ENCODE data around the gene ATP11B. TPM values are rescaled to one million over a fixed set of nuclear protein-coding genes. Genes with fewer than 3 reads are reported as not detected.

The ATP11B gene
- total RNA-seq, 1 experiment from 2014 or later: 48.8 TPM

DNA sequence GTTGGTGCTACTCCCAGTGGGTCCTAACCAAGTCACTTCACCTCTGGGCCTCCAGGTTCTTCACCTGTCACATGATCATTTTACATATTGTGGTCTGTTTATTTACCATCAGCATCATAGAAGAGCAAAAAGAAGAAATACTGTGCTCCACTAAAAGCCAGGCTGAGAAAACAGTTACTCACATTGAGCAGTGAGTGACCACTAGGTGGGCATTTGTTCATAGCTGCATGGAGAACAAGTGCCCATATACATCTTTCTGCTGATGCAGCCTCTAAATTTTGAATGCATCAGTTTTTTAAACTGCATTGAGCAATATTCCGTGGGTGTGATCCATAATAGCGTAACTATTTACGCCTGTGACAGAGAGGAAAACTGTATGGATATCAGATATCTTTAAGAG lies 110.9 kb downstream of the ATP11B start:
- Histone ChIP-seq H3K4me1 (ENCODE audit: insufficient read depth, low read length) (no peaks in the 10 kb centered on the region), H3F3A (ENCODE audit: low read length, unreplicated experiment) (no peaks in the 10 kb centered on the region), H2AFZ (ENCODE audit: low read length) (no peak overlapping the region), H4K20me1 (ENCODE audit: low read length) (no peaks in the 10 kb centered on the region), H3K9me2 (replicated peaks; ENCODE audit: low read length) (no peaks in the 10 kb centered on the region), H3K27ac (ENCODE audit: low read length) (no peak overlapping the region), H3K4me2 (ENCODE audit: low read length) (no peak overlapping the region), H3K4me3 (ENCODE audit: low read length) (no peak overlapping the region), H3K79me2 (ENCODE audit: low read length) (no peaks in the 10 kb centered on the region), H3K27me3 (ENCODE audit: low read length) (no peaks in the 10 kb centered on the region), H3K9me3 (ENCODE audit: low read length) (no peaks in the 10 kb centered on the region), H3K36me3 (ENCODE audit: low read depth, low read length) (peaks cover 2% of the 10 kb centered on the region; the same call in 1 of the 2 replicates), H3K9ac (ENCODE audit: low read length) (no peak overlapping the region)
- ChIA-PET POLR2A (ENCODE audit: unreplicated experiment) (no interaction called here), CTCF (interaction anchor here (0.6 kb wide), 1 partner anchor 191 kb away, joined by 4 read pairs; no protein-coding TSS in a partner anchor)
- BruUV-seq (replicated peaks): no TSS peak
- no peak for TF ChIP-seq EZH2 (IDR thresholded peaks at IDR 0.05; ENCODE audit: low read length, unreplicated experiment)
- TF ChIP-seq, protein P1, sequence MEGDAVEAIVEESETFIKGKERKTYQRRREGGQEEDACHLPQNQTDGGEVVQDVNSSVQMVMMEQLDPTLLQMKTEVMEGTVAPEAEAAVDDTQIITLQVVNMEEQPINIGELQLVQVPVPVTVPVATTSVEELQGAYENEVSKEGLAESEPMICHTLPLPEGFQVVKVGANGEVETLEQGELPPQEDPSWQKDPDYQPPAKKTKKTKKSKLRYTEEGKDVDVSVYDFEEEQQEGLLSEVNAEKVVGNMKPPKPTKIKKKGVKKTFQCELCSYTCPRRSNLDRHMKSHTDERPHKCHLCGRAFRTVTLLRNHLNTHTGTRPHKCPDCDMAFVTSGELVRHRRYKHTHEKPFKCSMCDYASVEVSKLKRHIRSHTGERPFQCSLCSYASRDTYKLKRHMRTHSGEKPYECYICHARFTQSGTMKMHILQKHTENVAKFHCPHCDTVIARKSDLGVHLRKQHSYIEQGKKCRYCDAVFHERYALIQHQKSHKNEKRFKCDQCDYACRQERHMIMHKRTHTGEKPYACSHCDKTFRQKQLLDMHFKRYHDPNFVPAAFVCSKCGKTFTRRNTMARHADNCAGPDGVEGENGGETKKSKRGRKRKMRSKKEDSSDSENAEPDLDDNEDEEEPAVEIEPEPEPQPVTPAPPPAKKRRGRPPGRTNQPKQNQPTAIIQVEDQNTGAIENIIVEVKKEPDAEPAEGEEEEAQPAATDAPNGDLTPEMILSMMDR (conservative IDR thresholded peaks at IDR 0.05; ENCODE audit: low read depth, low read length): peak; percentile 39
- ATAC-seq (peak; percentile 58; the same call in 1 of the 2 replicates), DNase-seq (no peak)
- intact Hi-C loops (cut with micrococcal nuclease): no loop called here

DNA sequence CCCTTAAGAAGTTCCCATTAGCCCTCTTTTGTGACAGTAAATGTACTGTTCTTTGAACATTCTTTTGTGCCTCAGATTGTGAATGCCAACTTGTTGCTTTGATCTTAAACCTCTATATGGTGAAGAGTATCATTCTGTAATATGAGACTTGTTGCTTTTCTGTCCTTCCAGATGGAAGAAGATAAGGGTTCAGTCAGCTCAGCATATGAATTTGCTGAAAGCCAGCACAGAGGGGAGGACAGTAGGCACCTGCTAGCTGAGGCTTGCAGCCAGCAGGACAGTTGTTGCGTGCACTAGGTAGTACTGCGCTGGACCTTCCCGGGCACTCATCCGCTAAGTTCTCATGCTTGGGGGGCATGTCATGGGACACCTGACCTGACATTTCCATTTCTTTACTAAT lies 112.3 kb downstream of the ATP11B start:
- no peak for TF ChIP-seq EZH2phosphoT487 (IDR thresholded peaks at IDR 0.05; ENCODE audit: borderline replicate concordance, low read length)
- TF ChIP-seq, protein P1 (conservative IDR thresholded peaks at IDR 0.05; ENCODE audit: low read depth, low read length): no peak
- TF ChIP-seq EZH2 (IDR thresholded peaks at IDR 0.05; ENCODE audit: low read length, unreplicated experiment): no peak
- ChIA-PET CTCF (no interaction called here), POLR2A (ENCODE audit: unreplicated experiment) (no interaction called here)
- H3K9ac ChIP-seq (ENCODE audit: low read length): no peak overlapping the region
- H2AFZ ChIP-seq (ENCODE audit: low read length): no peak overlapping the region
- ATAC-seq: no peak
- H3K9me2 ChIP-seq (replicated peaks; ENCODE audit: low read length): no peaks in the 10 kb centered on the region
- no peak overlapping the region for H3K4me3 ChIP-seq (ENCODE audit: low read length)
- H4K20me1 ChIP-seq (ENCODE audit: low read length): no peaks in the 10 kb centered on the region
- no peaks in the 10 kb centered on the region for H3K27me3 ChIP-seq (ENCODE audit: low read length)
- DNase-seq: no peak
- H3K36me3 ChIP-seq (ENCODE audit: low read depth, low read length): peaks cover 2% of the 10 kb centered on the region; the same call in 1 of the 2 replicates
- H3K27ac ChIP-seq (ENCODE audit: low read length): no peak overlapping the region
- intact Hi-C loops (cut with micrococcal nuclease): loop anchor here (5.0 kb wide), 3 partner anchors 62 to 277 kb away; no protein-coding TSS in a partner anchor
- no peaks in the 10 kb centered on the region for H3K79me2 ChIP-seq (ENCODE audit: low read length)
- H3F3A ChIP-seq (ENCODE audit: low read length, unreplicated experiment): no peaks in the 10 kb centered on the region
- BruUV-seq (replicated peaks): no TSS peak
- no peaks in the 10 kb centered on the region for H3K4me1 ChIP-seq (ENCODE audit: insufficient read depth, low read length)
- H3K4me2 ChIP-seq (ENCODE audit: low read length): no peak overlapping the region
- H3K9me3 ChIP-seq (ENCODE audit: low read length): no peaks in the 10 kb centered on the region

DNA sequence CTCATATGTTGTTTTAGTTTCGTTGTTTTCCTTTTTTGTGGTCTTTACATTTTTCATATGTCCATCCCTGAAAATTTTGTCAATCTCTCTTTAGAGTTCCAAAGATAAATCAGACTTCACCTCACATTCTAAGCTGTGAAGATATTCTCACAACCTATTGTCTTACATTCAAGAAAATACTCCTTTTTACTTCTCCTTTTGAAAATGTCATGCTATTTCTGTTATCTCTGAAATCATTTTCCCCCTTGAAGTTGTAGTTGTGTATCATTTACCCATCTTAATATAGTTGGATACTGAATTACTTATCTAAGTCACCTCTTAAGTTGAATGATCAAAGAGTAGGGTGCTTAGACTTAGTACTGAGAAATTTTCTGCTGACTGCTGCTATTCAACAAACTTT lies 112.7 kb downstream of the ATP11B start:
- Histone ChIP-seq H3K36me3 (ENCODE audit: low read depth, low read length) (peaks cover 2% of the 10 kb centered on the region; the same call in 1 of the 2 replicates), H2AFZ (ENCODE audit: low read length) (no peak overlapping the region), H3K9me3 (ENCODE audit: low read length) (no peaks in the 10 kb centered on the region), H3K9ac (ENCODE audit: low read length) (no peak overlapping the region), H3K4me3 (ENCODE audit: low read length) (no peak overlapping the region), H3K4me1 (ENCODE audit: insufficient read depth, low read length) (no peaks in the 10 kb centered on the region), H3K79me2 (ENCODE audit: low read length) (no peaks in the 10 kb centered on the region), H3K4me2 (ENCODE audit: low read length) (no peak overlapping the region), H3K27me3 (ENCODE audit: low read length) (no peaks in the 10 kb centered on the region), H3K9me2 (replicated peaks; ENCODE audit: low read length) (no peaks in the 10 kb centered on the region), H3F3A (ENCODE audit: low read length, unreplicated experiment) (no peaks in the 10 kb centered on the region), H4K20me1 (ENCODE audit: low read length) (no peaks in the 10 kb centered on the region), H3K27ac (ENCODE audit: low read length) (no peak overlapping the region)
- TF ChIP-seq EZH2phosphoT487 (IDR thresholded peaks at IDR 0.05; ENCODE audit: borderline replicate concordance, low read length) (no peak), EZH2 (IDR thresholded peaks at IDR 0.05; ENCODE audit: low read length, unreplicated experiment) (no peak)
- TF ChIP-seq, protein P1 (conservative IDR thresholded peaks at IDR 0.05; ENCODE audit: low read depth, low read length): no peak
- CTCF ChIA-PET: no interaction called here
- DNase-seq: no peak
- intact Hi-C loops (cut with micrococcal nuclease): loop anchor here (5.0 kb wide), 3 partner anchors 61 to 276 kb away; no protein-coding TSS in a partner anchor
- BruUV-seq (replicated peaks): no TSS peak
- POLR2A ChIA-PET (ENCODE audit: unreplicated experiment): no interaction called here
- no peak for ATAC-seq

Data from PC-3 (cell line).